GM12864 (cell line): ENCODE results near the gene MTNR1A.

ENCODE experiments used
- DNase-seq: peaks from one replicate; pipeline ENCODE4 v3.0.0-alpha.2; 2011; ENCODE audit warnings: low read depth
- H3K4me3 ChIP-seq: 2 replicates; pipeline ENCODE4 v1.5.1; 2011; ENCODE audit warnings: mild to moderate bottlenecking, low read depth, low read length, control low read depth
- CTCF ChIP-seq: IDR thresholded peaks from 2 replicates; pipeline ENCODE4 v1.5.1; 2011; ENCODE audit warnings: low read depth, mild to moderate bottlenecking, moderate library complexity, low read length, control low read depth, inconsistent platforms; ENCODE audit errors: missing control alignments

MTNR1A gene

GRCh38 chr4:186554914-186555827 is at the start of gene MTNR1A:
MTNR1A (minus strand) TSS chr4:186555567; CDS start chr4:186555365, 202 bp downstream.
- H3K4me3 ChIP-seq = no peak within 1 kb of the TSS
- DNase-seq = no peak
- no peak for TF ChIP-seq CTCF

- TF ChIP-seq CTCF = no peak
- no peak for DNase-seq
- H3K4me3 ChIP-seq = no peak overlapping the region
Measured at GRCh38 chr4:186604124-186604807, 48.9 kb upstream of the MTNR1A start.

GRCh38 chr4:186602978-186603377 is 47.6 kb upstream of the MTNR1A start:
- no peak for TF ChIP-seq CTCF
- no peak overlapping the region for H3K4me3 ChIP-seq
- DNase-seq = no peak

GRCh38 chr4:186599483-186599882 is 44.1 kb upstream of the MTNR1A start:
- no peak for TF ChIP-seq CTCF
- H3K4me3 ChIP-seq = no peak overlapping the region
- DNase-seq = no peak

GRCh38 chr4:186598686-186599085 is 43.3 kb upstream of the MTNR1A start:
- TF ChIP-seq CTCF = no peak
- DNase-seq = no peak
- no peak overlapping the region for H3K4me3 ChIP-seq

GRCh38 chr4:186596850-186597390 is 41.6 kb upstream of the MTNR1A start:
- no peak overlapping the region for H3K4me3 ChIP-seq
- TF ChIP-seq CTCF = no peak
- DNase-seq = no peak
